ENCODE measurements around the gene FLNA.
"Not testable (repeated sequence)": the region's sequence is repeated elsewhere in the genome, so short reads cannot be mapped to it uniquely, and the experiment has no call there.

FLNA gene

GRCh38 chrX:154374313-154375155 lies at the start of gene FLNA:
Gene FLNA (minus strand): TSS chrX:154374634. CDS start chrX:154371245, 3,389 bp downstream.
- DNase-seq (ENCODE audit: low read depth in 2 of 2), result no peak

GRCh38 chrX:154420402-154420756 lies 45.9 kb upstream of the FLNA start:
- no peak for DNase-seq (ENCODE audit: low read depth in 2 of 2)

GRCh38 chrX:154419688-154420401 lies 45.4 kb upstream of the FLNA start:
- DNase-seq (ENCODE audit: low read depth in 2 of 2), result no peak

GRCh38 chrX:154419189-154419588 lies 44.8 kb upstream of the FLNA start:
- DNase-seq (ENCODE audit: low read depth in 2 of 2), result no peak

GRCh38 chrX:154417157-154417556 lies 42.7 kb upstream of the FLNA start:
- no peak for DNase-seq (ENCODE audit: low read depth in 2 of 2)

GRCh38 chrX:154413142-154413541 lies 38.7 kb upstream of the FLNA start:
- no peak for DNase-seq (ENCODE audit: low read depth in 2 of 2)

- DNase-seq (ENCODE audit: low read depth in 2 of 2), result no peak
These were observed 38.0 kb upstream of the FLNA start for GRCh38 chrX:154412468-154412867.

GRCh38 chrX:154411981-154412340 lies 37.5 kb upstream of the FLNA start:
- peak in 1 of 2 donors; percentile 18 for DNase-seq (ENCODE audit: low read depth in 2 of 2)

- no peak for DNase-seq (ENCODE audit: low read depth in 2 of 2)
These were observed 34.9 kb upstream of the FLNA start, which contains the start of gene DNASE1L1 for GRCh38 chrX:154409222-154409871. Gene DNASE1L1 (minus strand): TSS chrX:154409254. CDS start chrX:154405568, 3,686 bp downstream.

- no peak for DNase-seq (ENCODE audit: low read depth in 2 of 2)
These were observed 34.3 kb upstream of the FLNA start for GRCh38 chrX:154408659-154409221.

GRCh38 chrX:154404625-154405192 lies 30.3 kb upstream of the FLNA start:
- no peak for DNase-seq (ENCODE audit: low read depth in 2 of 2)

GRCh38 chrX:154403858-154404257 lies 29.4 kb upstream of the FLNA start:
- no peak for DNase-seq (ENCODE audit: low read depth in 2 of 2)

GRCh38 chrX:154403192-154403591 lies 28.8 kb upstream of the FLNA start:
- no peak for DNase-seq (ENCODE audit: low read depth in 2 of 2)

GRCh38 chrX:154402622-154403127 lies 28.2 kb upstream of the FLNA start:
- no peak for DNase-seq (ENCODE audit: low read depth in 2 of 2)

GRCh38 chrX:154401918-154402621 lies 27.6 kb upstream of the FLNA start:
- no peak for DNase-seq (ENCODE audit: low read depth in 2 of 2)

GRCh38 chrX:154401045-154401799 lies 26.8 kb upstream of the FLNA start:
- DNase-seq (ENCODE audit: low read depth in 2 of 2), result no peak

GRCh38 chrX:154400369-154400817 lies 26.0 kb upstream of the FLNA start:
- DNase-seq (ENCODE audit: low read depth in 2 of 2), result not testable (repeated sequence)

- DNase-seq (ENCODE audit: low read depth in 2 of 2), result no peak
These were observed 25.3 kb upstream of the FLNA start for GRCh38 chrX:154399527-154400368.

All from stimulated activated CD8-positive, alpha-beta memory T cell treated with anti-CD3 and anti-CD28 coated beads, Interleukin-7, amount 100 ng/mL, for 1 hour (primary cell).